ENCODE data around the gene DPP4.

DNA sequence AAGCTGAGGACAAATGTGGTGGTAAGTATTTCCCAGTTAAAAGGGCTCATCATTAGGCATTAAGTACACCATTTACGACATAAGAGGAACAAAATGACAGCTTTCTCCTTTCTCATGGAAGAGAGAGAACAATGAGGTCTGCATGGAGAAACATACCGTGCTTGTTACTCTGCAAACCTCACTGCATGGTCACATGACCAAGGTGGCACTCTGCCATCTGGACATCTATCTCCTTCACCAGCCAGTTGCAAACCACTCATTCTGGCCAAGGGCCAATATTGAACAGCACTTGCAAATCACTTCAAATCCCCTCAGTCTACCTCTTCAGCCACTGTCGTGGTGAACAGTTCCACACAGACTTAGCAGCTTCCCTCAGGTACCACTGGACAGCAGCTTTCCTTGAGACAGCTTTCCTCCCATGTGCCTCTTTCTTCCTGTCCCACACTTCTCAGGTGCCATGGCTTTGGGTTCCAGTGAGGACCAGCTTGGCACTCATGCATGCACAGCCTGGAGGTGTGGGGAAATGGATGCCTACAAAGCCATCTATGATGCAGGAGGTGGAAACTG, 29.5 kb upstream of the DPP4 start:
- TF ChIP-seq YY1 (IDR thresholded peaks at IDR 0.05; ENCODE audit: insufficient read depth, insufficient read length) = no peak
- TF ChIP-seq ZNF274 (IDR thresholded peaks at IDR 0.05; ENCODE audit: low read depth, low read length) = no peak
- no peak for TF ChIP-seq SUZ12 (IDR thresholded peaks at IDR 0.05; ENCODE audit: extremely low read depth, insufficient read depth, insufficient read length)
